Mesothelial cell of epicardium (in vitro differentiated cells): Measurements from ENCODE around the gene HIVEP3. TPM values are rescaled to one million over a fixed set of nuclear protein-coding genes. Genes with fewer than 3 reads are reported as not detected.

Experiments used
- DNase-seq, 2 experiments: peaks; one replicate each; pipeline ENCODE4 v3.0.0; 2021; ENCODE audit warnings: low spot score in 2 of 2; ENCODE audit not compliant: unreplicated experiment in 2 of 2
- H3K27ac Mint-ChIP-seq: 2 replicates; pipeline ENCODE4 v1.8.0; 2021; ENCODE audit warnings: mixed read lengths
- H3K27me3 Mint-ChIP-seq: 2 replicates; pipeline ENCODE4 v1.8.0; 2021; ENCODE audit warnings: low read depth, mixed read lengths
- H3K36me3 Mint-ChIP-seq: 2 replicates; pipeline ENCODE4 v1.8.0; 2021; ENCODE audit warnings: mixed read lengths
- H3K4me1 Mint-ChIP-seq: 2 replicates; pipeline ENCODE4 v1.8.0; 2021; ENCODE audit warnings: mixed read lengths
- H3K4me3 Mint-ChIP-seq: 2 replicates; pipeline ENCODE4 v1.8.0; 2021; ENCODE audit warnings: mild to moderate bottlenecking, moderate library complexity, mixed read lengths
- H3K9me3 Mint-ChIP-seq: 2 replicates; pipeline ENCODE4 v1.8.0; 2021; ENCODE audit warnings: mixed read lengths
- CTCF ChIP-seq: fragments of 200-600 bp; sonication (generic); IDR thresholded peaks from one replicate; pipeline ENCODE4 v1.5.0; 2021; ENCODE audit warnings: antibody characterized with exemption; ENCODE audit not compliant: unreplicated experiment
- total RNA-seq: library from RNA; stranded (reverse); gene quantifications from 3 replicates; pipeline ENCODE4 v1.2.1, GENCODE V29; 2021

The HIVEP3 gene
- total RNA-seq, 1 donor from 2014 or later: 8.9 TPM

- Mint-ChIP-seq H3K4me3 (no peak overlapping the region), H3K4me1 (peaks cover 7% of the 10 kb centered on the region), H3K27me3 (peaks cover 3% of the 10 kb centered on the region), H3K9me3 (no peaks in the 10 kb centered on the region), H3K36me3 (no peaks in the 10 kb centered on the region), H3K27ac (no peak overlapping the region)
- TF ChIP-seq CTCF: no peak
- no peak for DNase-seq
Observed at GRCh38 chr1:41650028-41650880, 268.5 kb downstream of the HIVEP3 start.

GRCh38 chr1:41649396-41650027 is 269.2 kb downstream of the HIVEP3 start:
- no peaks in the 10 kb centered on the region for H3K9me3 Mint-ChIP-seq

GRCh38 chr1:41648844-41649243 is 269.9 kb downstream of the HIVEP3 start:
- Mint-ChIP-seq H3K27me3 (peaks cover 3% of the 10 kb centered on the region), H3K27ac (no peak overlapping the region), H3K4me1 (peaks cover 7% of the 10 kb centered on the region), H3K9me3 (no peaks in the 10 kb centered on the region), H3K4me3 (no peak overlapping the region), H3K36me3 (no peaks in the 10 kb centered on the region)
- no peak for DNase-seq
- no peak for TF ChIP-seq CTCF

More at GRCh38 chr1:41649396-41650027, 269.2 kb downstream of the HIVEP3 start:
- peaks cover 3% of the 10 kb centered on the region for H3K27me3 Mint-ChIP-seq
- H3K36me3 Mint-ChIP-seq: no peaks in the 10 kb centered on the region
- TF ChIP-seq CTCF: no peak
- DNase-seq: no peak
- H3K4me3 Mint-ChIP-seq: no peak overlapping the region
- no peak overlapping the region for H3K27ac Mint-ChIP-seq
- peaks cover 7% of the 10 kb centered on the region for H3K4me1 Mint-ChIP-seq

- DNase-seq: peak in 1 of 2 experiments; percentile 35
- no peaks in the 10 kb centered on the region for H3K36me3 Mint-ChIP-seq
- no peak overlapping the region for H3K27ac Mint-ChIP-seq
- H3K9me3 Mint-ChIP-seq: no peaks in the 10 kb centered on the region
- TF ChIP-seq CTCF: no peak
- peaks cover 7% of the 10 kb centered on the region for H3K4me1 Mint-ChIP-seq
- peaks cover 3% of the 10 kb centered on the region for H3K27me3 Mint-ChIP-seq
- H3K4me3 Mint-ChIP-seq: no peak overlapping the region
Observed at GRCh38 chr1:41648230-41648629, 270.5 kb downstream of the HIVEP3 start.

GRCh38 chr1:41647221-41648135 is 271.2 kb downstream of the HIVEP3 start:
- peaks cover 3% of the 10 kb centered on the region for H3K27me3 Mint-ChIP-seq
- TF ChIP-seq CTCF: no peak
- peaks cover 7% of the 10 kb centered on the region for H3K4me1 Mint-ChIP-seq
- no peaks in the 10 kb centered on the region for H3K36me3 Mint-ChIP-seq
- H3K9me3 Mint-ChIP-seq: no peaks in the 10 kb centered on the region
- H3K4me3 Mint-ChIP-seq: no peak overlapping the region
- H3K27ac Mint-ChIP-seq: no peak overlapping the region
- DNase-seq: no peak
